Coronary artery (tissue), 2 donors: Measurements from ENCODE around the gene CDRT15L2.
"Not testable (repeated sequence)": the region's sequence is repeated elsewhere in the genome, so short reads cannot be mapped to it uniquely, and the experiment has no call there.

ENCODE experiments used
- DNase-seq: peaks from one replicate; pipeline ENCODE4 v3.0.0-alpha.2; 2017; ENCODE audit warnings: low spot score
- H3K27ac ChIP-seq, 2 donors: fragments of 200-600 bp; sonication (generic); one replicate each; pipeline ENCODE4 v1.5.1; 2016 to 2019
- H3K4me3 ChIP-seq: fragments of 200-600 bp; sonication (generic); 2 replicates; pipeline ENCODE4 v1.5.1; 2016; ENCODE audit warnings: mild to moderate bottlenecking, moderate library complexity

CDRT15L2 gene

GRCh38 chr17:20579424-20579823 lies at the start of gene CDRT15L2:
Gene CDRT15L2, plus strand, starts transcription at chr17:20579724. Its CDS starts 20 bp downstream, at chr17:20579744.
- DNase-seq, H3K4me3 ChIP-seq, H3K27ac ChIP-seq: not testable (repeated sequence)

- not testable (repeated sequence) for H3K4me3 ChIP-seq, H3K27ac ChIP-seq, DNase-seq
Observed at GRCh38 chr17:20530104-20530503, 49.4 kb upstream of the CDRT15L2 start.

- not testable (repeated sequence) for H3K4me3 ChIP-seq, DNase-seq, H3K27ac ChIP-seq
Observed at GRCh38 chr17:20532544-20533090, 46.9 kb upstream of the CDRT15L2 start.

GRCh38 chr17:20533206-20533605 lies 46.3 kb upstream of the CDRT15L2 start:
- not testable (repeated sequence) for DNase-seq, H3K27ac ChIP-seq, H3K4me3 ChIP-seq

- not testable (repeated sequence) for H3K4me3 ChIP-seq, H3K27ac ChIP-seq, DNase-seq
Observed at GRCh38 chr17:20534711-20535550, 44.6 kb upstream of the CDRT15L2 start.

GRCh38 chr17:20540414-20540813 lies 39.1 kb upstream of the CDRT15L2 start:
- DNase-seq, H3K27ac ChIP-seq: not testable (repeated sequence)

GRCh38 chr17:20540865-20541264 lies 38.7 kb upstream of the CDRT15L2 start:
- H3K4me3 ChIP-seq, H3K27ac ChIP-seq, DNase-seq: not testable (repeated sequence)

More at GRCh38 chr17:20540414-20540813, 39.1 kb upstream of the CDRT15L2 start:
- not testable (repeated sequence) for H3K4me3 ChIP-seq

GRCh38 chr17:20541853-20542546 lies 37.5 kb upstream of the CDRT15L2 start:
- not testable (repeated sequence) for H3K27ac ChIP-seq, H3K4me3 ChIP-seq, DNase-seq

- not testable (repeated sequence) for H3K27ac ChIP-seq, DNase-seq, H3K4me3 ChIP-seq
Observed at GRCh38 chr17:20547923-20548322, 31.6 kb upstream of the CDRT15L2 start.

GRCh38 chr17:20552920-20553319 lies 26.6 kb upstream of the CDRT15L2 start:
- not testable (repeated sequence) for H3K27ac ChIP-seq, H3K4me3 ChIP-seq, DNase-seq

GRCh38 chr17:20554728-20555127 lies 24.8 kb upstream of the CDRT15L2 start:
- not testable (repeated sequence) for H3K27ac ChIP-seq, DNase-seq, H3K4me3 ChIP-seq

GRCh38 chr17:20555135-20556010 lies 24.2 kb upstream of the CDRT15L2 start:
- DNase-seq, H3K4me3 ChIP-seq, H3K27ac ChIP-seq: not testable (repeated sequence)

GRCh38 chr17:20558096-20558495 lies 21.4 kb upstream of the CDRT15L2 start:
- DNase-seq, result not testable (repeated sequence)

GRCh38 chr17:20559018-20559417 lies 20.5 kb upstream of the CDRT15L2 start:
- not testable (repeated sequence) for DNase-seq

More at GRCh38 chr17:20558096-20558495, 21.4 kb upstream of the CDRT15L2 start:
- not testable (repeated sequence) for H3K27ac ChIP-seq, H3K4me3 ChIP-seq

More at GRCh38 chr17:20559018-20559417, 20.5 kb upstream of the CDRT15L2 start:
- H3K27ac ChIP-seq, H3K4me3 ChIP-seq: not testable (repeated sequence)
